Measurements from ENCODE around the gene BAG3. TPM values are rescaled to one million over a fixed set of nuclear protein-coding genes. Genes with fewer than 3 reads are reported as not detected.

Gene BAG3
- total and polyA plus RNA-seq, 2 of the 8 experiments (the other 6 are each of a cell fraction or from before 2014, with no cell fraction given), result 3.5 to 13.3 TPM

- Histone ChIP-seq H2AK5ac (ENCODE audit: low read depth, low read length) (no peak overlapping the region), H3K36me3 (ENCODE audit: control insufficient read depth in 2 of 4, insufficient read depth in 4 of 4, low read length in 3 of 4) (no peaks in the 10 kb centered on the region), H2BK20ac (ENCODE audit: low read length) (no peak overlapping the region), H2AFZ (ENCODE audit: low read length) (no peak overlapping the region), H3K18ac (ENCODE audit: extremely low read depth, low read length) (no peak overlapping the region), H2BK15ac (ENCODE audit: low read length) (no peak overlapping the region), H3K79me2 (ENCODE audit: control insufficient read depth in 1 of 2, insufficient read depth in 2 of 2, low read length in 2 of 2) (no peaks in the 10 kb centered on the region), H4K5ac (ENCODE audit: insufficient read length, low read depth, low read length) (no peak overlapping the region), H3K27me3 (replicated peaks in 1 of 4; ENCODE audit: control insufficient read depth in 3 of 4, extremely low read depth in 1 of 4, insufficient read depth in 3 of 4, low read length in 3 of 4) (no peaks in the 10 kb centered on the region), H3K14ac (ENCODE audit: insufficient read length) (no peak overlapping the region), H3K9ac (replicated peaks in 1 of 4; ENCODE audit: extremely low read depth in 1 of 4, low read depth in 3 of 4, low read length in 3 of 4) (no peak overlapping the region), H3K4me2 (ENCODE audit: insufficient read depth in 1 of 2, low read depth in 2 of 2, low read length in 2 of 2) (no peak overlapping the region), H2BK12ac (ENCODE audit: low read depth, low read length) (no peak overlapping the region), H4K20me1 (replicated peaks in 1 of 2; ENCODE audit: control insufficient read depth in 1 of 2, insufficient read depth in 2 of 2, low read length in 2 of 2) (no peaks in the 10 kb centered on the region), H3K56ac (replicated peaks; ENCODE audit: insufficient read length, low read depth, low read length) (no peak overlapping the region), H3K4me3 (ENCODE audit: extremely low read depth in 1 of 4, insufficient read depth in 2 of 4, low read depth in 3 of 4, low read length in 4 of 4) (no peak overlapping the region), H4K91ac (replicated peaks; ENCODE audit: insufficient read length, low read length) (no peak overlapping the region), H3K9me3 (ENCODE audit: insufficient read depth in 2 of 2, low read depth in 1 of 2, low read length in 1 of 2) (no peaks in the 10 kb centered on the region), H4K8ac (ENCODE audit: extremely low read depth, insufficient read depth, low read length) (0 out of 2 replicates have a peak overlapping the region, but pooled peaks have one; percentile 46), H2BK120ac (replicated peaks; ENCODE audit: low read depth, low read length) (no peak overlapping the region), H3K23ac (ENCODE audit: insufficient read length) (no peak overlapping the region), H3K4ac (replicated peaks; ENCODE audit: insufficient read length, low read depth, low read length) (no peak overlapping the region), H3K23me2 (ENCODE audit: low read depth, low read length) (no peaks in the 10 kb centered on the region), H3K27ac (ENCODE audit: low read depth, low read length) (no peak overlapping the region), H2BK5ac (ENCODE audit: low read depth, low read length) (no peak overlapping the region), H3K79me1 (ENCODE audit: low read depth, low read length) (no peaks in the 10 kb centered on the region), H3K4me1 (replicated peaks in 1 of 4; ENCODE audit: control insufficient read depth in 3 of 4, insufficient read depth in 4 of 4, low read length in 3 of 4) (no peaks in the 10 kb centered on the region)
- ChIA-PET CTCF (ENCODE audit: partially characterized antibody) (interaction anchor here (1.5 to 8.8 kb wide), 2 partner anchors 13 to 20 kb away, joined by 3 to 55 read pairs; partner anchors contain the start of gene BAG3), POLR2A (ENCODE audit: partially characterized antibody) (no interaction called here)
- DNase-seq (ENCODE audit: low read depth in 1 of 2, low spot score in 2 of 2), result no peak
- whole genome bisulfite sequencing, 2 experiments (ENCODE audit: extremely low coverage in 1 of 2, insufficient coverage in 1 of 2, insufficient read length in 1 of 2, insufficient replicate concordance in 2 of 2, low coverage in 1 of 2, low lambda C conversion rate in 2 of 2, missing lambda C conversion rate in 1 of 2), result 99% methylated on average over 4 of the region's 5 CpGs; no CpG with 5 or more reads in 1 of the 2 experiments
- FAIRE-seq, result no peak
- TF ChIP-seq JUND (IDR thresholded peaks at IDR 0.05; ENCODE audit: low read length), result no peak
- no peak for TF ChIP-seq E2F6 (IDR thresholded peaks at IDR 0.05)
- no peak for TF ChIP-seq FOSL1 (IDR thresholded peaks at IDR 0.05; ENCODE audit: insufficient read depth, low read depth, low read length)
- TF ChIP-seq CHD1 (IDR thresholded peaks at IDR 0.05; ENCODE audit: low read depth, low read length), result no peak
- no peak for TF ChIP-seq TAF7 (optimal IDR thresholded peaks at IDR 0.05; ENCODE audit: borderline replicate concordance, low read depth, low read length)
- TF ChIP-seq POLR2A (IDR thresholded peaks at IDR 0.05; ENCODE audit: control extremely low read depth in 1 of 2, low read depth in 2 of 2, low read length in 2 of 2), result no peak
- no peak for TF ChIP-seq EZH2 (IDR thresholded peaks at IDR 0.05; ENCODE audit: low read depth, low read length, severe bottlenecking)
- no peak for TF ChIP-seq PHF8 (conservative IDR thresholded peaks at IDR 0.05; ENCODE audit: low read depth, low read length)
- no peak for TF ChIP-seq TAF1 (IDR thresholded peaks at IDR 0.05; ENCODE audit: low read depth, low read length)
- TF ChIP-seq JUN (IDR thresholded peaks at IDR 0.05; ENCODE audit: low read depth, low read length), result no peak
- no peak for TF ChIP-seq POU5F1 (IDR thresholded peaks at IDR 0.05; ENCODE audit: low read depth, low read length)
- no peak for TF ChIP-seq BACH1 (IDR thresholded peaks at IDR 0.05; ENCODE audit: low read length)
- no peak for TF ChIP-seq HDAC6 (IDR thresholded peaks at IDR 0.05; ENCODE audit: low read depth, low read length)
- TF ChIP-seq SUZ12 (IDR thresholded peaks at IDR 0.05; ENCODE audit: low read length), result no peak
Observed at GRCh38 chr10:119630300-119630699, 20.9 kb upstream of the BAG3 start.

Data from H1 (cell line).